Hypothalamus (tissue), 51 donors: Measurements from ENCODE around the gene TIMM50.

Experiments
- DNase-seq, 51 donors: peaks; one replicate each; lab custom pipeline; 2025; lab: John Stamatoyannopoulos, UW

TIMM50 gene

GRCh38 chr19:39498798-39499642 lies 18.4 kb downstream of the TIMM50 start, which contains the start of gene DLL3:
Gene DLL3 (plus strand): TSS chr19:39498947. CDS start chr19:39498975, 28 bp downstream.
- DNase-seq = peak in 1 of 51 donors; percentile 23

DNA sequence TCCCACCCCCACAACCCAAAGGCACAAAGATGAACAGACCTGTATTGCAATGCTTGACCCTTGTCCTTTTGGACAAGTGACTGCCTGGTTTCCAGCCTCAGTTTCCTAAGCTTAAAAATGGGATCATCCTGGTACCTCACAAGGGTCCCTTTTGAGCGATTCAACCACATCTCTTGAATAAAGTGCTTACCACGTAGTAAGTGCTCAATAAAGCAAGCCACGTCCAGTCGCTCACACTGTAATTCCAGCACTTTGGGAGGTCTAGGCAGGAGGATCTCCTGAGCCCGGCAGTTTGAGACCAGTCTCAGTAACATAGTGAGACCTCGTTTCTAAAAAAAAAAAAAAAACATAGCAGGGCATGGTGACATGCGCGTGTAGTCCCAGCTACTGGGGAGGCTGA lies 19.3 kb downstream of the TIMM50 start:
- DNase-seq = no peak

DNA sequence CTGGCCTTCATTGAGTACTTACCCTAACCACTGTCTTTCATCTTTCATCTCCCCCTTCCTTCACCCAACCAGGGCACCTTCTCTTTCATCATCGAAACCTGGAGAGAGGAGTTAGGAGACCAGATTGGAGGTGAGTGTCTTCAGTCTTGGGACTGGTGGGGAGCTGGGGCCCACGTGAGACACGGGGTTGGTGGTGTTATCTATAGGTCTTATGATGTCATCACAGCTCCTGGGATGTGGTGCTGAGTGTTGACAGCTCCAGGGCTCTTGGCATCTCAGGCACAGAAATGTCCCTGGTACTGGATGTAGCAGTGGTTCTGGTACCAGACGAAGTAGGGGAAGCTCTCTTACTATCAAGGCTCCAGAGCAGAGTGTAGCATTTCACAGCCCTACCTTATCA lies 19.9 kb downstream of the TIMM50 start:
- DNase-seq = no peak

DNA sequence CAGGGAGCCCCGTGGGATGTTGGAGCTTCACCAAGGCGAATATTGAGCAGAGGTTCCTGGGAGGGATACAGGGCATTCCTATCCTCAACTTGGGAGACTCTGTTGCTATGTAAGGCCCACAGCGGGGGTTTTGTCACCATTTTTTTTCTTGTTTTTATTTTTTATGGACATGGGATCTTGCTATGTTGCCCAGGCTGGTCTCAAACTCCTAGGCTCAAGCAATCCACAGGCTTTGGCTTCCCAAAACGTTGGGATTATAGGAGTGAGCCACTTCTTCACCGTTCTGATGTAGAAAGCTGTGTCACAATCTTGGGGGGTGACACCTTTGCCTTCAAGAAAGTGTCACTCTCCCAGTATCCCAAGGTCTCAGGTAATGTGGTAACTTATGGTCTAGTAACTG lies 20.7 kb downstream of the TIMM50 start:
- DNase-seq = no peak

DNA sequence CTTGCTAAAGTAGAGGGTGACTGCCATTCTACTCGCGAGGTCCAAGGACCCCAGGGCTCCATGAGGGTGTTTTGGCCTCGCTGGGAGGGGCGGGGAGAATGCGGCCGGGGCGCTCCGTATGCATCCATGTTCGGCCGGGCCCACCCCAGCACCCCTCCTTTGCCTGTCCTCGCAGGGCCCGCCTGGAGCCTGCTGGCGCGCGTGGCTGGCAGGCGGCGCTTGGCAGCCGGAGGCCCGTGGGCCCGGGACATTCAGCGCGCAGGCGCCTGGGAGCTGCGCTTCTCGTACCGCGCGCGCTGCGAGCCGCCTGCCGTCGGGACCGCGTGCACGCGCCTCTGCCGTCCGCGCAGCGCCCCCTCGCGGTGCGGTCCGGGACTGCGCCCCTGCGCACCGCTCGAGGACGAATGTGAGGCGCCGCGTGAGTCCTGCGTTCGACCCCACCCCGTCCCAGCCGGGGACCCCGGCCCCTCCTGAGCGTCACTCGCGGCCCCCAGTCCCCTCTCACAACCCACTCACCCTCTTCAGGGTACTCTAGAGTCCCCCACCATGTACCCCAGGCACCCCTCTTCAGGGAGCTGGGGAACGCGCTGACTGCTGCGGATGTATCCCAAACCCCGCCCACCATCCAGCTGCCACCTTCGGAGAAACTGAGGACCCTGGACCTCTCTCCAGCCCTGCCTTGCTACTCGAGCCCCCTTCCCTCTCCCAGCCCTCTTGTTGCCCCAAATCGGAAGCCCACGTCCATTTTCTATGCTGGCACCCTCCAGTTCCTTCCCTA lies 22.2 kb downstream of the TIMM50 start:
- DNase-seq = peak in 8 of 51 donors; percentile 4 to 38 (median 15)

DNA sequence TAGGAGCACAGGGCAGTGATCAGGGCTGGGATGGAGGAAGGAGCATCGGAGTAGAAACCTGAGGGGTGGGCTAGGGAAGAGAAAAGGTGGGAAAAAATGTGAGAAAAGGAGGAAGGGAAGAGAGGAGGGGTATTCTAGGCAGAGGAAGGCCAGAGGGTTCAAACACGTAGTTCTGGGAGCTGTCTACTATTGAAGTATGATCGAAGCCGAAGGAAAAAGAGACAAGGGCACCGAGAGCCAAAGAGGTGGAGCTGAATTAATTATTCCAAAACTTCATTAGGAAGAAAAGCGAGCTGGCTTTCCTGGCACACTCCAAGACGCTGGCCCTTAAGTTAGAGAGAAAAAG lies 25.9 kb downstream of the TIMM50 start:
- no peak for DNase-seq

GRCh38 chr19:39506944-39507714 lies 26.5 kb downstream of the TIMM50 start:
- peak in 15 of 51 donors; percentile 2 to 63 (median 36) for DNase-seq

- DNase-seq = no peak
These were observed 27.2 kb downstream of the TIMM50 start for GRCh38 chr19:39507715-39508364.

DNA sequence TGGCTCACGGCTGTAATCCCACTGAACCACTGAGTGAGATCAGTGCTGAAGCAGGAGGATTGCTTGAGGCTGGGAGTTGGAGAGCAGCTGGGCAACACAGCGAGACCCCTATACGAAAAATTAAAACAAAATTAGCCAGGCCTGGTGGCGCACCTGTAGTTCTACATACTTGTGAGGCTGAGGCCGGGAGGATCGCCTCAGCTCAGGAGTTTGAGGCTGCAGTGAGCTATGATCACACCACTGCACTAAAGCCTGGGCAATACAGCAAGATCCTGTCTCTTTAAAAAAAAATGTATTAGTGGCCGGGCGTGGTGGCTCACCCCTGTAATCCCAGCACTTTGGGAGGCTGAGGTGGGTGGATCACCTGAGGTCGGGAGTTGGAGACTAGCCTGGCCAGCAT lies 28.0 kb downstream of the TIMM50 start:
- DNase-seq = no peak

DNA sequence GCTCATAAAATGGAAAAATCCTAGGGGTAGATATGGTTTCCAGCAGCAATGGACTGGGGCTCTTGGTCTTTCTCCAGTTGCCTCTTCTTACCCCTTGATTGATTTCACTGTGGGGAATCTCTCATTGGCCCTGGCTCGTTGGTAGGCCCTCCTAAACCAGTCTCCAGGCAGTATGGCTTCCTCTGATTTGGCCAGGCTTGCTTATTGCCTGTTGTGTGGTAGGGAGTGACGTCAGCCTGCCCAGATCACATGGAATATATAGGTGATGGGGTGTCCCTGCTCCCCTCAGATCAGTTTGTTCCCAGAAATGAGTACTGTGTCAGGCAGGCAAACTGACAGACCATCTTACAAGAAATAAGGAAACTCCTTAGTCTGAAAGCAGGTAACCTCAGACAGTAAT lies 28.6 kb downstream of the TIMM50 start:
- no peak for DNase-seq

GRCh38 chr19:39512988-39513387 lies 32.4 kb downstream of the TIMM50 start:
- DNase-seq = no peak

DNA sequence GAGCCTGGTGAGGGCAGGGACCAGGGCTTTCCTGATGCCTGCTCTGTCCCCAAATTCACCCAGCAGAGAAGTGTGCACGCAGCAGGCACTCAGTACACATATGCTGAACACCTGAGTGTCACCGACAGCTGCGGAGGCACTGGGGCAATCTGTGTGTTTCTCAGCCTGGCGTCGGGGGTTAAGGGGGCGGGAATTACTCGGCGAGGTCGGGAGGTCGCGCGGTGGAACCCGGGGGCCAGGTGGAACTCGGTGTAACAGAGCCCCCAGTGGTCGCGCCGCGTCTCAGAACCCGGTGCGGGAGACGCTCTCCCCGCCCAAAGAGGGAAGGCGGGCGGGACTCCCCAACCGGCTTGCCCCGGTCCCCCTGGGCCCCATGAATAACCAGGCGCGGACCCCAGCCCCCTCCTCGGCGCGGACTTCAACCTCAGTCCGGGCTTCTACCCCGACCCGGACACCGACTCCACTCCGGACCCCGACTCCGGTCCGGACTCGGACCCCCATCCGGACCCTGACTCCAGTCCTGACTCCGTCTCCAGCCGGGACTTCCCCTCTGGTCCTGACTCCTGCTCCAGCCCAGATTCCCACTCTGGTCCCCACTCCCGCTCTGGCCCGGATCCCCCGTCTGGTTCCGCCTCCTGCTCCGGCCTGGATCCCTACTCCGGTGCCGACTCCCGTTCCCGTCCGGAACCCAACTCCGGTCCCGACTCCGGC lies 34.4 kb downstream of the TIMM50 start, which contains the start of gene SELENOV:
Gene SELENOV, plus strand, starts transcription at position 300 of the 711 bp plus-strand sequence. Its CDS starts 74 bp downstream, at position 374.
- DNase-seq = peak in 3 of 51 donors; percentile 9 to 13 (median 13)

- DNase-seq = peak in 1 of 51 donors; percentile 5
These were observed 35.0 kb downstream of the TIMM50 start for GRCh38 chr19:39515551-39516191.

- DNase-seq = no peak
These were observed 35.6 kb downstream of the TIMM50 start for GRCh38 chr19:39516270-39516669.

DNA sequence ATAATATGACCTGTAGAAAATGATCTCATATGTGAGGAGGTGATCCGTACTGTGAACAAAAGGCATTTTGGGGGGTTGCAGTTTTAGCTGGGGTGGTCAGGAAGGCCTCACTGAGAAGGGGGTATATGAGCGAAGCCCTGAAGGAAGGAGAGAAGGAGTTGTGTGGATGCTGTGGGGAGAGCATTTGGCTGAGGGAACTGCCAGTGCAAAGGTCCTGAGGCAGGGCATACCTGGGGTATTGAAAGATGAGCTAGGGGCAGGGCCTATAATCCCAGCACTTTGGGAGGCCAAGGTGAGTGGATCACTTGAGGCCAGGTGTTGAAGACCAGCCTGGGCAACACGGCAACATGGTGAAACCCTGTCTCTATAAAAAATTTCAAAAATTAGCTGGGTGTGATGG lies 36.8 kb downstream of the TIMM50 start:
- DNase-seq = no peak

GRCh38 chr19:39518458-39518857 lies 37.8 kb downstream of the TIMM50 start:
- DNase-seq = no peak

DNA sequence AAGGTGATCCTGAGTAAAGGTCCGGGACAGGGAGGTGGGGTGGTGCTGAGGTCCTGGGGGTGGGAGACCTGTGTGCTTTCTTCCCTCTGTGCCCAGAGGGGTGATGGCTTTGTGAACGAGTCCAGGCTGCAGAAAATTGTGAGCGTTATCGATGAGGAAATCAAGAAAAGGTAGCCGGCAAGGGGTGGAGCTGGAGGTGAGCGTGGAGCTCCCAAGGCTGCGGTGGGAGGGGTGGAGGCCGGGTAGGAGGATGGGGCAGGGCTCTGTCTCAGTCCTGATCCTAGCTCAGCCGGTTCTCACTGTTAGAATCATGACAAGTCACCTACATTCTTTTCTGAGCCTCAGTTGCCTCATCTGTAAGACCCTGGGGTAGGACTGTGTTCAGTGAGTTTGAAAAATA lies 38.3 kb downstream of the TIMM50 start:
- DNase-seq = no peak

- DNase-seq = no peak
These were observed 40.2 kb downstream of the TIMM50 start for GRCh38 chr19:39520541-39521484.
